GM12874 (cell line): Measurements from ENCODE around the gene LY9.

ENCODE experiments used
- TF ChIP-seq, protein P1 (sequence below): IDR thresholded peaks from 2 replicates; pipeline ENCODE4 v1.5.1; 2011; ENCODE audit warnings: low read depth, mild to moderate bottlenecking, control low read depth, low read length, moderate library complexity; ENCODE audit not compliant: insufficient read depth

LY9 gene

DNA sequence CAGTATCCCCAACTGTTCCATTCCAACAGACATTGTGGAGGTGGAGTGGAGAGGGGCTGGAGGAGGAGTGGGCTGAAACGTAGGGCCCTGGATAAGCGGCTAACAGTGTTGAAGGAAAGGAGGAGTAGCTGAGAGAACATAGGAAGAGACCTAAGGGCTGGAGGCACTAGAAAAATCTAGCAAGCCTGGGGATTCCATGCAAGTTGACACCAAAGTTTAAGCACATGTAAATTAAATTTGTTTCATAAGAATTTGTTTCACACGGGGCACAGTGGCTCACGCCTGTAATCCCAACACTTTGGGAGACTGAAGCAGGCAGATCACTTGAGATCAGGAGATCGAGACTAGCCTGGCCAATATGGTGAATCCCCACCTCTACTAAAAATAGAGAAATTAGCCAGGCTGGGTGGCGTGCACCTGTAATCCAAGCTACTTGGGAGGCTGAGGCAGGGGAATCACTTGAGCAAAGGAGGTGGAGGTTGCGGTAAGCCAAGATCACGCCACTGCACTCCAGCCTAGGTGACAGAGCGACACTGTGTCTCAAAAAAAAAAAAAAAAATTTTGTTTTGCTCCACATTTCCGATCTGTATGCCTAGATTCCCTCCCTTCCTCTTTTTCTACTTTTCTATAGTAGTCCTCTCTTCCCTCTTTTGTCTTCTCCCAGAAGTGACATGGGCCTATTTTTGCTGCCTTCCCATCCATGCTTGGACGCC, 67.2 kb downstream of the LY9 start:
- TF ChIP-seq, protein P1, sequence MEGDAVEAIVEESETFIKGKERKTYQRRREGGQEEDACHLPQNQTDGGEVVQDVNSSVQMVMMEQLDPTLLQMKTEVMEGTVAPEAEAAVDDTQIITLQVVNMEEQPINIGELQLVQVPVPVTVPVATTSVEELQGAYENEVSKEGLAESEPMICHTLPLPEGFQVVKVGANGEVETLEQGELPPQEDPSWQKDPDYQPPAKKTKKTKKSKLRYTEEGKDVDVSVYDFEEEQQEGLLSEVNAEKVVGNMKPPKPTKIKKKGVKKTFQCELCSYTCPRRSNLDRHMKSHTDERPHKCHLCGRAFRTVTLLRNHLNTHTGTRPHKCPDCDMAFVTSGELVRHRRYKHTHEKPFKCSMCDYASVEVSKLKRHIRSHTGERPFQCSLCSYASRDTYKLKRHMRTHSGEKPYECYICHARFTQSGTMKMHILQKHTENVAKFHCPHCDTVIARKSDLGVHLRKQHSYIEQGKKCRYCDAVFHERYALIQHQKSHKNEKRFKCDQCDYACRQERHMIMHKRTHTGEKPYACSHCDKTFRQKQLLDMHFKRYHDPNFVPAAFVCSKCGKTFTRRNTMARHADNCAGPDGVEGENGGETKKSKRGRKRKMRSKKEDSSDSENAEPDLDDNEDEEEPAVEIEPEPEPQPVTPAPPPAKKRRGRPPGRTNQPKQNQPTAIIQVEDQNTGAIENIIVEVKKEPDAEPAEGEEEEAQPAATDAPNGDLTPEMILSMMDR: no peak

DNA sequence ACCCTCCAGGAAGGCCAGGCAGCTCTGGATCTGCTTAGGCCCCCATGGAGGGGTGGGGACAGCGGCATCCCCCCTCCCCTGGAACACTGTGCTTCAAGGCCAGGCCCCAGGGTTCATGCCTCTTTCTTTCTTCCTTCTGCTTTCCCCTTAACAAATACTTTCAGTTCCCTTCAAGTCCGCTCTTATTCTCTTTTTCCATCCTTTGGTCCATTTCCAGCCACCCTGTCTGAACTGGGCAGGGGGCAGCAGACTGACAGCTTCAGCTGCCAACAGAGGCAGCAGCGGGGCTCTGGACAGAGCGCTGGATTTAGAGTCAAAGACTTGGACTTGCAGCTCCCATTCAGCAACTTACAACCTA, 67.8 kb downstream of the LY9 start:
- TF ChIP-seq, protein P1: no peak

DNA sequence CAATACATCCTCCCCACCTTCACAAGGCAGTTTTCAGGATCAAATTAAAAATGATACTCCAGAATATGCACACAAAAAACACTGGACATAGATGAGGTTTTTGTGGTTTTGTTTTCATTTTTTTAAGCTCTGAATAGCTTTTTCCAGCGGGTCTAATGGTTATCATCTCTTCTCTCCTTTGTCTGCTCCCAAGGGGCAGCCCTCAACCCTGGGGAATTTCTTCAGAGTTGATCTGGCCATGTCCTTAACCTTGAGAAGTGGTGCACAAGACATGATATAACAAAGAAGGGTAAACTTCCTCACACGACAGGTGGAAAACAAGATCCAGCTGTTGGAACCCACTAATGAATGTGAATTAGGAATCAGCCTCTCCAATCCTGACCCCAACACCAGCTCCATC, 68.2 kb downstream of the LY9 start:
- TF ChIP-seq, protein P1: no peak

DNA sequence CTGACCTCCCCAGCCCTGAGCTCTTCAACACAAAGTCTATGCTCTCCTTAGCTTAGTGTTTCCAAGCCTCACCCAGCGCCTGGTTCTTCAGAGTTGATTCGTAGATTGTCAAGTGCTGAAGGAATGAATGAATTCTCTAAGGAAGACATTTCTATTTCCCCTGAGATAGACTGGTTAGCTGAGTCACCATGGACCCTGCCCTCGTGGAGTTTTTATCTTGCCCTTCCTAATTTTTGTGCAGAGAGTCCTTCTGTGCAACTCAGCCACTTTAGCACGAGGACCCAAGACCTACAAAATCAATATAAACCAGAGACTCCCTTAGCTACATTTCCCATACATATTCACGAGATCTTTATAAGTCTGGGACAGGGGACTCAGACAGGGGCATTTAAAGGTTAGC, 69.4 kb downstream of the LY9 start:
- TF ChIP-seq, protein P1: no peak

DNA sequence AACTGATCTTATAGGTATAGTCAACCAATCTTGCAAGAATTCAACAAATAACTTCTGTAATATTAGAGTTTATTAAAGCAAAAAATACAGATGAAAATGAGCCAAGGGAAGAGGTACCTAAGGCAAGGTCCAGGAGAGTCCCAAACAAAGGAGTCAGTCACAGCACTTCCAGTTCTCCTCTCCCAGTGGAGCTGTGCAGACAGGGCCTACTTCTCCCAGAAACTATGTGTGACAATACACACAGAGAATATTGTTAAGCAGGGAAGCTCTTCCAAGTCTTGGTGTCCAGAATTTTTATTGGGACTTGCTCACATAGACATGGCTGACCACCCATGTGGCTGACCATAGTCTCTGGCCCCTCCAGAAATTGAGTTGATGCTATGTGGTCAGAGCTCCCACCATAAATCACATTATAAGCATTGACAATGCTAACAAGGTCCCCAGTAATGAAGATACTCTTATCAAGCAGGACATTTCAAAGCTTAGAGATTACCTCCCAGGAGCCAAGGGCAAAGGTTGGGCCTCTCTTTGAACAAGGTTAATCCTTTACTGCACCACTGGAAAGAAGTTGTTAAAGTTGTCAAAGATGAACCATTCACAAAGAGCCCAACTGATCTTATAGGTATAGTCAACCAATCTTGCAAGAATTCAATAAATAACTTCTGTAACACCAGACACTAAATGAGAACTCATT, 70.2 kb downstream of the LY9 start:
- TF ChIP-seq, protein P1: no peak

DNA sequence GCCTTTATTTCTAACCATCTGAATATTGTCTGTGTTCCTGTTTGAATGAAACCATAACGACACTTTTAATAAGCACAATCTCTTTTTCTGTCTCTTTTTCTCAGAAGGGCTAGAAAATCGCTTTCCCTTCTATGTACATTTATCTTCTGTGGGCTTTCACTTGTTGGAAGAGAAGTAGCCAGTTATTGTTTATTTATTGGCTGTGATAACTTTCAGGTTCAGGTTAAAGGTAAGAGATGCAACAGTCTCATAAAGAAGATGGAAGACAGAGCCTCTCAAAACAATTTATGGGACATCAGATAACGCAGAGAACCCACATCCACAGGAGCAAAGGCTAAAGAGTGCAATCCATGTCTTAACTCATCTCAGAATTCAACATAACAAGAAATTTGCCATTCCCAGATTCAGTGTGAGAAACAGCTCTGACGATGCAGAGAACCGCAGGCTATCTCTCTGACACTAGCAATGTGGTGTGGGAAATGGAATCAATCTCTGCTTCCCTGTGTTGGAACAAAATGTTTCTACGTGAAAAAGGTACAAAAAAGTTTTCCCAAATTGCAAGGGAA, 70.8 kb downstream of the LY9 start:
- TF ChIP-seq, protein P1: no peak

DNA sequence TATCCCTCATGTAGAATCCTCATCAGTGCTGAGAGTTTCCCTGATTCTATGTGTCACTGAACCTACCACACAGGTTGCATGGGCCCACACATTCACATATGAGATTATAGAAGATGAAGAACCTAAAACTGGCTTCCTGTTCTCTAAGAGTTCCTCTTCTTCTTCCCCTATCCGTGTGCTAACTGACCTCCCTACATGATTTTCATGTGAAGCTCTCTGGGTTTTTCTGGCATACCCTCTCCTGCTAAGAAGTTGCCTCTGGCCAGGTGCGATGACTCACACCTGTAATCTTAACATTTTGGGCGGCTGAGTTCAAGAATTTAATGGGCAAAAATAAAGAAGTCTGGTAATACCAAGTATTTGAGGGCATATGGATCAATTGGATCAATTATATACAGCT, 72.2 kb downstream of the LY9 start:
- TF ChIP-seq, protein P1: no peak
